HepG2 (cell line): Measurements from ENCODE around the gene GALNT1. TPM values are rescaled to one million over a fixed set of nuclear protein-coding genes. Genes with fewer than 3 reads are reported as not detected.

ENCODE experiments used
- BORCS8-MEF2B ChIP-seq: sonication (generic); formaldehyde crosslinking; IDR thresholded peaks from 2 replicates; pipeline ENCODE4 v1.8.0; 2022; ENCODE audit warnings: mild to moderate bottlenecking, missing genetic modification reagents
- CREB1 ChIP-seq, 2 experiments: fragments of 450-650 bp in 1 of 2; IDR thresholded peaks; 2 replicates each; pipeline ENCODE4 v1.6.1; 2016 to 2017; ENCODE audit warnings: control low read depth in 1 of 2, mild to moderate bottlenecking in 1 of 2, missing compliant biosample characterization in 1 of 2, missing genetic modification characterization in 1 of 2
- GZF1 ChIP-seq: sonication (generic); formaldehyde crosslinking; IDR thresholded peaks from 2 replicates; pipeline ENCODE4 v1.5.1; 2020; ENCODE audit warnings: mild to moderate bottlenecking, missing genetic modification reagents
- HCFC1 ChIP-seq: fragments of 150-350 bp; IDR thresholded peaks from 2 replicates; pipeline ENCODE4 v1.6.1; 2014; ENCODE audit warnings: low read depth, low read length
- JARID2 ChIP-seq: sonication (generic); formaldehyde crosslinking; IDR thresholded peaks from 2 replicates; pipeline ENCODE4 v1.8.1; 2023; ENCODE audit warnings: missing genetic modification reagents, inconsistent platforms; ENCODE audit not compliant: insufficient replicate concordance
- MAF1 ChIP-seq: sonication (generic); formaldehyde crosslinking; IDR thresholded peaks from 2 replicates; pipeline ENCODE4 v1.5.0; 2020; ENCODE audit warnings: missing genetic modification reagents, borderline replicate concordance
- MED1 ChIP-seq: sonication (generic); formaldehyde crosslinking; IDR thresholded peaks from 2 replicates; pipeline ENCODE4 v1.4.0; 2020; ENCODE audit warnings: missing genetic modification reagents
- NFE2L1 ChIP-seq: sonication (generic); formaldehyde crosslinking; IDR thresholded peaks from 2 replicates; pipeline ENCODE4 v1.4.0; 2020; ENCODE audit warnings: missing genetic modification reagents, mild to moderate bottlenecking, borderline replicate concordance
- SP140L ChIP-seq: sonication (generic); formaldehyde crosslinking; IDR thresholded peaks from 2 replicates; pipeline ENCODE4 v1.4.0; 2020; ENCODE audit warnings: missing genetic modification reagents, borderline replicate concordance
- ZFP36 ChIP-seq: fragments of 150-350 bp; IDR thresholded peaks from 2 replicates; pipeline ENCODE4 v1.6.1; 2018; ENCODE audit warnings: borderline replicate concordance, low read length, low read depth; ENCODE audit not compliant: partially characterized antibody
- ZMAT3 ChIP-seq: sonication (generic); formaldehyde crosslinking; conservative IDR thresholded peaks from 2 replicates; pipeline ENCODE4 v1.7.0; 2021; ENCODE audit warnings: missing genetic modification reagents
- ZMYM4 ChIP-seq: sonication (generic); formaldehyde crosslinking; IDR thresholded peaks from 2 replicates; pipeline ENCODE4 v1.8.1; 2023; ENCODE audit warnings: mild to moderate bottlenecking, missing genetic modification reagents
- ZNF335 ChIP-seq: sonication (generic); formaldehyde crosslinking; IDR thresholded peaks from 2 replicates; pipeline ENCODE4 v1.4.0; 2020; ENCODE audit warnings: missing genetic modification reagents
- ZNF468 ChIP-seq: sonication (generic); formaldehyde crosslinking; IDR thresholded peaks from 2 replicates; pipeline ENCODE4 v1.8.0; 2022; ENCODE audit warnings: mild to moderate bottlenecking, moderate library complexity, missing genetic modification reagents
- ZNF563 ChIP-seq: sonication (generic); formaldehyde crosslinking; IDR thresholded peaks from 2 replicates; pipeline ENCODE4 v1.8.0; 2022; ENCODE audit warnings: mild to moderate bottlenecking, moderate library complexity, missing genetic modification reagents
- ZNF670 ChIP-seq: sonication (generic); formaldehyde crosslinking; IDR thresholded peaks from 2 replicates; pipeline ENCODE4 v1.8.0; 2022; ENCODE audit warnings: mild to moderate bottlenecking, missing genetic modification reagents, borderline replicate concordance
- polyA plus RNA-seq, 8 experiments: library from polyadenylated mRNA; depleted of rRNA in 3 of 8; stranded (reverse) in 7 of 8; unstranded in 1 of 8; fragments of >200 nt; fragmentation: Illumina TruSeq in 4 of 8; extraction: Trizol in 4 of 8; gene quantifications; 2 replicates each; pipeline versions ENCODE4 v1.2.1 to v1.2.3, GENCODE V29; 2011 to 2016; ENCODE audit warnings: low read depth in 4 of 8, missing spikeins in 1 of 8, mixed read lengths in 1 of 8; ENCODE audit not compliant: insufficient read depth in 1 of 8
- total RNA-seq, 5 experiments: library from RNA; depleted of rRNA; stranded (reverse); fragments of >200 nt; fragmentation: Illumina TruSeq; extraction: Trizol; gene quantifications; 2 replicates each; pipeline ENCODE4 v1.2.3, GENCODE V29; 2016; ENCODE audit warnings: low read depth in 1 of 5
- TF ChIP-seq, protein P1 (sequence below): sonication (generic); formaldehyde crosslinking; conservative IDR thresholded peaks from 2 replicates; pipeline ENCODE4 v1.5.0; 2020; ENCODE audit warnings: missing genetic modification reagents
- TF ChIP-seq, protein P2 (sequence below): sonication (generic); formaldehyde crosslinking; conservative IDR thresholded peaks from 2 replicates; pipeline ENCODE4 v1.8.0; 2022; ENCODE audit warnings: mild to moderate bottlenecking, moderate library complexity, missing genetic modification reagents
- TF ChIP-seq, protein P3 (sequence below), 2 experiments: sonication (generic) in 1 of 2; formaldehyde crosslinking in 1 of 2; IDR thresholded peaks; 2 replicates each; pipeline versions ENCODE4 v1.4.0 to v1.6.1; 2018 to 2020; ENCODE audit warnings: missing genetic modification reagents in 2 of 2, borderline replicate concordance in 1 of 2, low read depth in 1 of 2, mild to moderate bottlenecking in 1 of 2, missing biosample characterization in 1 of 2
- TF ChIP-seq, protein P4 (sequence below): sonication (generic); formaldehyde crosslinking; IDR thresholded peaks from 2 replicates; pipeline ENCODE4 v1.4.0; 2020; ENCODE audit warnings: low read depth, missing genetic modification reagents

Gene GALNT1
- total and polyA plus RNA-seq, 2 of the 13 experiments (the other 11 are each of a cell fraction or from before 2014, with no cell fraction given): 41.1 to 100 TPM

DNA sequence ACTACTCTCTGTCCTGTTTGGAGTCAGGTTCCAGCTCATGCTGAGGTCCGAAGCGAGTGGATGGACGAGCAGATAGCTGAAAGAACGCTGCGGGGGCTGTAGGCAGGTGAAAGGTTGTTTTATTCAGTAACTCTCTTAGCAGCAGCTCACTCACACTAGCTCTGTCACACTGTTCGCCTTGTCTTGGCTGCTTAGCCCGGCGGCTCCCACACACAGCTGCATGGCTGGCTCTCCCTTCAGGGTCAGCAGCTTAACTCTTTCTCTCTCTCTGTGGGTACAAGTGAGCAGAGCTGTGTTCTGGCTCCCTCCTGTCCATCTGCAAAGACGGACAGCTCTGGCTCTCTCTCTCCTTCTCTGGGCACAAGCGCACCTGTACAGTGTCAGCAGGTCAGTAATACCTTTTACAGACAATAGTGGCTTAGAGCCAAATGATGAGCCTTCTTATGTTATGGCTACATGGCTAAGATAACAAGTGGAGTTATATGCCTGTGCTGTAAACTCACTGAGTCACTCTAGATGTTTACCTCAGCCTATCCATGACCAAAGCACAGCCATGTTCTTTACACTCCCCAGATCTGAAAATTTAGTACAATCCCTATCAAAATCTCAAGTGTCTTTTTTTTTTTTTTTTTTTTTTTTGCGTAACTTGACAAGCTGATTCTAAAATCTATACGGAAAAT lies 149.3 kb downstream of the GALNT1 start (continued):
- no peak for TF ChIP-seq BORCS8-MEF2B (CRISPR knock-in tag)
- TF ChIP-seq, protein P1, sequence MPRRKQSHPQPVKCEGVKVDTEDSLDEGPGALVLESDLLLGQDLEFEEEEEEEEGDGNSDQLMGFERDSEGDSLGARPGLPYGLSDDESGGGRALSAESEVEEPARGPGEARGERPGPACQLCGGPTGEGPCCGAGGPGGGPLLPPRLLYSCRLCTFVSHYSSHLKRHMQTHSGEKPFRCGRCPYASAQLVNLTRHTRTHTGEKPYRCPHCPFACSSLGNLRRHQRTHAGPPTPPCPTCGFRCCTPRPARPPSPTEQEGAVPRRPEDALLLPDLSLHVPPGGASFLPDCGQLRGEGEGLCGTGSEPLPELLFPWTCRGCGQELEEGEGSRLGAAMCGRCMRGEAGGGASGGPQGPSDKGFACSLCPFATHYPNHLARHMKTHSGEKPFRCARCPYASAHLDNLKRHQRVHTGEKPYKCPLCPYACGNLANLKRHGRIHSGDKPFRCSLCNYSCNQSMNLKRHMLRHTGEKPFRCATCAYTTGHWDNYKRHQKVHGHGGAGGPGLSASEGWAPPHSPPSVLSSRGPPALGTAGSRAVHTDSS (CRISPR knock-in tag): no peak
- 0 out of 2 replicates have a peak, but pooled peaks have one; percentile 35 for TF ChIP-seq ZNF670
- TF ChIP-seq, protein P2, sequence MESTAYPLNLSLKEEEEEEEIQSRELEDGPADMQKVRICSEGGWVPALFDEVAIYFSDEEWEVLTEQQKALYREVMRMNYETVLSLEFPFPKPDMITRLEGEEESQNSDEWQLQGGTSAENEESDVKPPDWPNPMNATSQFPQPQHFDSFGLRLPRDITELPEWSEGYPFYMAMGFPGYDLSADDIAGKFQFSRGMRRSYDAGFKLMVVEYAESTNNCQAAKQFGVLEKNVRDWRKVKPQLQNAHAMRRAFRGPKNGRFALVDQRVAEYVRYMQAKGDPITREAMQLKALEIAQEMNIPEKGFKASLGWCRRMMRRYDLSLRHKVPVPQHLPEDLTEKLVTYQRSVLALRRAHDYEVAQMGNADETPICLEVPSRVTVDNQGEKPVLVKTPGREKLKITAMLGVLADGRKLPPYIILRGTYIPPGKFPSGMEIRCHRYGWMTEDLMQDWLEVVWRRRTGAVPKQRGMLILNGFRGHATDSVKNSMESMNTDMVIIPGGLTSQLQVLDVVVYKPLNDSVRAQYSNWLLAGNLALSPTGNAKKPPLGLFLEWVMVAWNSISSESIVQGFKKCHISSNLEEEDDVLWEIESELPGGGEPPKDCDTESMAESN: no peak
- TF ChIP-seq JARID2 (CRISPR knock-in tag): no peak
- TF ChIP-seq SP140L: no peak
- TF ChIP-seq ZNF563 (CRISPR knock-in tag): peak; percentile 72
- TF ChIP-seq ZFP36: no peak
- TF ChIP-seq, protein P3, sequence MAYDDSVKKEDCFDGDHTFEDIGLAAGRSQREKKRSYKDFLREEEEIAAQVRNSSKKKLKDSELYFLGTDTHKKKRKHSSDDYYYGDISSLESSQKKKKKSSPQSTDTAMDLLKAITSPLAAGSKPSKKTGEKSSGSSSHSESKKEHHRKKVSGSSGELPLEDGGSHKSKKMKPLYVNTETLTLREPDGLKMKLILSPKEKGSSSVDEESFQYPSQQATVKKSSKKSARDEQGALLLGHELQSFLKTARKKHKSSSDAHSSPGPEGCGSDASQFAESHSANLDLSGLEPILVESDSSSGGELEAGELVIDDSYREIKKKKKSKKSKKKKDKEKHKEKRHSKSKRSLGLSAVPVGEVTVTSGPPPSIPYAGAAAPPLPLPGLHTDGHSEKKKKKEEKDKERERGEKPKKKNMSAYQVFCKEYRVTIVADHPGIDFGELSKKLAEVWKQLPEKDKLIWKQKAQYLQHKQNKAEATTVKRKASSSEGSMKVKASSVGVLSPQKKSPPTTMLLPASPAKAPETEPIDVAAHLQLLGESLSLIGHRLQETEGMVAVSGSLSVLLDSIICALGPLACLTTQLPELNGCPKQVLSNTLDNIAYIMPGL (CRISPR knock-in tag; IDR thresholded peaks at IDR 0.05; ENCODE audit: borderline replicate concordance in 1 of 2, low read depth in 1 of 2): 0 out of 4 replicates have a peak, but pooled peaks of 1 of the 2 experiments have one; percentile 37
- no peak for TF ChIP-seq GZF1 (CRISPR knock-in tag)
- TF ChIP-seq ZMAT3: no peak
- no peak for TF ChIP-seq ZNF335
- no peak for TF ChIP-seq ZNF468 (CRISPR knock-in tag)
- TF ChIP-seq, protein P4, sequence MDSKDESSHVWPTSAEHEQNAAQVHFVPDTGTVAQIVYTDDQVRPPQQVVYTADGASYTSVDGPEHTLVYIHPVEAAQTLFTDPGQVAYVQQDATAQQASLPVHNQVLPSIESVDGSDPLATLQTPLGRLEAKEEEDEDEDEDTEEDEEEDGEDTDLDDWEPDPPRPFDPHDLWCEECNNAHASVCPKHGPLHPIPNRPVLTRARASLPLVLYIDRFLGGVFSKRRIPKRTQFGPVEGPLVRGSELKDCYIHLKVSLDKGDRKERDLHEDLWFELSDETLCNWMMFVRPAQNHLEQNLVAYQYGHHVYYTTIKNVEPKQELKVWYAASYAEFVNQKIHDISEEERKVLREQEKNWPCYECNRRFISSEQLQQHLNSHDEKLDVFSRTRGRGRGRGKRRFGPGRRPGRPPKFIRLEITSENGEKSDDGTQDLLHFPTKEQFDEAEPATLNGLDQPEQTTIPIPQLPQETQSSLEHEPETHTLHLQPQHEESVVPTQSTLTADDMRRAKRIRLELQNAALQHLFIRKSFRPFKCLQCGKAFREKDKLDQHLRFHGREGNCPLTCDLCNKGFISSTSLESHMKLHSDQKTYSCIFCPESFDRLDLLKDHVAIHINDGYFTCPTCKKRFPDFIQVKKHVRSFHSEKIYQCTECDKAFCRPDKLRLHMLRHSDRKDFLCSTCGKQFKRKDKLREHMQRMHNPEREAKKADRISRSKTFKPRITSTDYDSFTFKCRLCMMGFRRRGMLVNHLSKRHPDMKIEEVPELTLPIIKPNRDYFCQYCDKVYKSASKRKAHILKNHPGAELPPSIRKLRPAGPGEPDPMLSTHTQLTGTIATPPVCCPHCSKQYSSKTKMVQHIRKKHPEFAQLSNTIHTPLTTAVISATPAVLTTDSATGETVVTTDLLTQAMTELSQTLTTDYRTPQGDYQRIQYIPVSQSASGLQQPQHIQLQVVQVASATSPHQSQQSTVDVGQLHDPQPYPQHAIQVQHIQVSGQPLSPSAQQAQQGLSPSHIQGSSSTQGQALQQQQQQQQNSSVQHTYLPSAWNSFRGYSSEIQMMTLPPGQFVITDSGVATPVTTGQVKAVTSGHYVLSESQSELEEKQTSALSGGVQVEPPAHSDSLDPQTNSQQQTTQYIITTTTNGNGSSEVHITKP (CRISPR knock-in tag): no peak
- TF ChIP-seq CREB1 (IDR thresholded peaks at IDR 0.05): no peak
- no peak for TF ChIP-seq CREB1 (CRISPR knock-in tag; IDR thresholded peaks at IDR 0.05)
- peak; percentile 50; the same call in 1 of the 2 replicates for TF ChIP-seq ZMYM4 (CRISPR knock-in tag)
- peak; percentile 28; the same call in 1 of the 2 replicates for TF ChIP-seq MED1 (CRISPR knock-in tag)
- TF ChIP-seq MAF1 (CRISPR knock-in tag): no peak
- TF ChIP-seq HCFC1: no peak
- no peak for TF ChIP-seq NFE2L1 (CRISPR knock-in tag)
